K562 (cell line): Measurements from ENCODE around the gene FAM174B. TPM values are rescaled to one million over a fixed set of nuclear protein-coding genes. Genes with fewer than 3 reads are reported as not detected.

ENCODE experiments used
- DMBX1 ChIP-seq: fragments of 250-450 bp; sonication (Bioruptor Pico); IDR thresholded peaks from 2 replicates; pipeline ENCODE4 v1.8.0; 2022; ENCODE audit warnings: inconsistent platforms, mild to moderate bottlenecking, moderate library complexity, borderline replicate concordance
- E2F3 ChIP-seq: fragments of 250-450 bp; sonication (Bioruptor Pico); IDR thresholded peaks from 2 replicates; pipeline ENCODE4 v1.4.0; 2020; ENCODE audit warnings: mild to moderate bottlenecking
- GATAD2B ChIP-seq: fragments of 450-650 bp; IDR thresholded peaks from 2 replicates; pipeline ENCODE4 v1.6.1; 2017; ENCODE audit warnings: mild to moderate bottlenecking, borderline replicate concordance
- NKRF ChIP-seq: fragments of 450-650 bp; IDR thresholded peaks from 2 replicates; pipeline ENCODE4 v1.6.1; 2016; ENCODE audit warnings: borderline replicate concordance
- POLR3G ChIP-seq: IDR thresholded peaks from 2 replicates; pipeline ENCODE4 v1.6.1; 2011; ENCODE audit not compliant: insufficient read length, insufficient replicate concordance; ENCODE audit errors: extremely low read depth
- TEAD4 ChIP-seq, 2 experiments: sonication (generic) in 1 of 2; formaldehyde crosslinking in 1 of 2; IDR thresholded peaks; 2 replicates each; pipeline versions ENCODE4 v1.6.1 to v1.8.0; 2012 to 2022; ENCODE audit warnings: borderline replicate concordance in 1 of 2, inconsistent platforms in 1 of 2, low read length in 1 of 2, mild to moderate bottlenecking in 1 of 2, missing genetic modification reagents in 1 of 2
- ZEB2 ChIP-seq: fragments of 450-650 bp; IDR thresholded peaks from 2 replicates; pipeline ENCODE4 v1.6.1; 2016
- ZNF140 ChIP-seq: fragments of 250-450 bp; sonication (Bioruptor Pico); IDR thresholded peaks from 2 replicates; pipeline ENCODE4 v1.8.0; 2021; ENCODE audit warnings: moderate library complexity, mild to moderate bottlenecking, inconsistent platforms
- ZNF174 ChIP-seq: fragments of 250-450 bp; sonication (Bioruptor Pico); IDR thresholded peaks from 2 replicates; pipeline ENCODE4 v1.4.0; 2020; ENCODE audit warnings: mild to moderate bottlenecking
- ZNF445 ChIP-seq: fragments of 250-450 bp; sonication (Bioruptor Pico); IDR thresholded peaks from 2 replicates; pipeline ENCODE4 v1.4.0; 2020; ENCODE audit warnings: low read depth, mild to moderate bottlenecking, moderate library complexity
- ZNF778 ChIP-seq: fragments of 450-650 bp; formaldehyde crosslinking; IDR thresholded peaks from 2 replicates; pipeline ENCODE4 v1.4.0; 2020; ENCODE audit warnings: mild to moderate bottlenecking, moderate library complexity
- ZNF830 ChIP-seq: fragments of 250-450 bp; sonication (Bioruptor Pico); IDR thresholded peaks from 2 replicates; pipeline ENCODE4 v1.5.0; 2021; ENCODE audit warnings: mild to moderate bottlenecking
- ZSCAN32 ChIP-seq: fragments of 450-650 bp; formaldehyde crosslinking; IDR thresholded peaks from 2 replicates; pipeline ENCODE4 v1.4.0; 2020; ENCODE audit warnings: mild to moderate bottlenecking, moderate library complexity
- polyA plus RNA-seq, 8 experiments: library from polyadenylated mRNA; depleted of rRNA in 4 of 8; stranded (reverse) in 5 of 8; unstranded in 3 of 8; fragments of >200 nt; fragmentation: Nextera tagmentation in 2 of 8; fragmentation: Illumina TruSeq in 1 of 8; extraction: Ambion mirVana in 2 of 8; extraction: Trizol in 1 of 8; gene quantifications; 2 replicates each; pipeline versions ENCODE4 v1.2.1 to v1.2.3, GENCODE V29; 2011 to 2014; ENCODE audit warnings: inconsistent platforms in 1 of 8, missing spikeins in 1 of 8
- total RNA-seq, 7 experiments: library from RNA; depleted of rRNA in 6 of 7; stranded (reverse); fragments of >200 nt in 6 of 7; fragmentation: Illumina TruSeq in 2 of 7; extraction: Trizol in 2 of 7; gene quantifications; 2 replicates each; pipeline versions ENCODE4 v1.2.1 to v1.2.3, GENCODE V29; 2011 to 2021; ENCODE audit warnings: low replicate concordance in 1 of 7
- TF ChIP-seq, protein P1 (sequence below), 2 experiments: fragments of 450-650 bp; IDR thresholded peaks; 2 replicates each; pipeline ENCODE4 v1.6.1; 2016; ENCODE audit warnings: mild to moderate bottlenecking in 2 of 2, borderline replicate concordance in 1 of 2, low read depth in 1 of 2, moderate library complexity in 1 of 2
- TF ChIP-seq, protein P2 (sequence below): sonication (generic); formaldehyde crosslinking; IDR thresholded peaks from 2 replicates; pipeline ENCODE4 v1.8.1; 2022; ENCODE audit warnings: missing genetic modification reagents

Gene FAM174B
- total and polyA plus RNA-seq, 9 of the 15 experiments (the other 6 are each of a cell fraction or from before 2014, with no cell fraction given) = 0.39 to 2.7 (median 1.9) TPM; not detected in 1

GRCh38 chr15:92617549-92618520 lies 37.7 kb downstream of the FAM174B start (continued):
- TF ChIP-seq, protein P1, sequence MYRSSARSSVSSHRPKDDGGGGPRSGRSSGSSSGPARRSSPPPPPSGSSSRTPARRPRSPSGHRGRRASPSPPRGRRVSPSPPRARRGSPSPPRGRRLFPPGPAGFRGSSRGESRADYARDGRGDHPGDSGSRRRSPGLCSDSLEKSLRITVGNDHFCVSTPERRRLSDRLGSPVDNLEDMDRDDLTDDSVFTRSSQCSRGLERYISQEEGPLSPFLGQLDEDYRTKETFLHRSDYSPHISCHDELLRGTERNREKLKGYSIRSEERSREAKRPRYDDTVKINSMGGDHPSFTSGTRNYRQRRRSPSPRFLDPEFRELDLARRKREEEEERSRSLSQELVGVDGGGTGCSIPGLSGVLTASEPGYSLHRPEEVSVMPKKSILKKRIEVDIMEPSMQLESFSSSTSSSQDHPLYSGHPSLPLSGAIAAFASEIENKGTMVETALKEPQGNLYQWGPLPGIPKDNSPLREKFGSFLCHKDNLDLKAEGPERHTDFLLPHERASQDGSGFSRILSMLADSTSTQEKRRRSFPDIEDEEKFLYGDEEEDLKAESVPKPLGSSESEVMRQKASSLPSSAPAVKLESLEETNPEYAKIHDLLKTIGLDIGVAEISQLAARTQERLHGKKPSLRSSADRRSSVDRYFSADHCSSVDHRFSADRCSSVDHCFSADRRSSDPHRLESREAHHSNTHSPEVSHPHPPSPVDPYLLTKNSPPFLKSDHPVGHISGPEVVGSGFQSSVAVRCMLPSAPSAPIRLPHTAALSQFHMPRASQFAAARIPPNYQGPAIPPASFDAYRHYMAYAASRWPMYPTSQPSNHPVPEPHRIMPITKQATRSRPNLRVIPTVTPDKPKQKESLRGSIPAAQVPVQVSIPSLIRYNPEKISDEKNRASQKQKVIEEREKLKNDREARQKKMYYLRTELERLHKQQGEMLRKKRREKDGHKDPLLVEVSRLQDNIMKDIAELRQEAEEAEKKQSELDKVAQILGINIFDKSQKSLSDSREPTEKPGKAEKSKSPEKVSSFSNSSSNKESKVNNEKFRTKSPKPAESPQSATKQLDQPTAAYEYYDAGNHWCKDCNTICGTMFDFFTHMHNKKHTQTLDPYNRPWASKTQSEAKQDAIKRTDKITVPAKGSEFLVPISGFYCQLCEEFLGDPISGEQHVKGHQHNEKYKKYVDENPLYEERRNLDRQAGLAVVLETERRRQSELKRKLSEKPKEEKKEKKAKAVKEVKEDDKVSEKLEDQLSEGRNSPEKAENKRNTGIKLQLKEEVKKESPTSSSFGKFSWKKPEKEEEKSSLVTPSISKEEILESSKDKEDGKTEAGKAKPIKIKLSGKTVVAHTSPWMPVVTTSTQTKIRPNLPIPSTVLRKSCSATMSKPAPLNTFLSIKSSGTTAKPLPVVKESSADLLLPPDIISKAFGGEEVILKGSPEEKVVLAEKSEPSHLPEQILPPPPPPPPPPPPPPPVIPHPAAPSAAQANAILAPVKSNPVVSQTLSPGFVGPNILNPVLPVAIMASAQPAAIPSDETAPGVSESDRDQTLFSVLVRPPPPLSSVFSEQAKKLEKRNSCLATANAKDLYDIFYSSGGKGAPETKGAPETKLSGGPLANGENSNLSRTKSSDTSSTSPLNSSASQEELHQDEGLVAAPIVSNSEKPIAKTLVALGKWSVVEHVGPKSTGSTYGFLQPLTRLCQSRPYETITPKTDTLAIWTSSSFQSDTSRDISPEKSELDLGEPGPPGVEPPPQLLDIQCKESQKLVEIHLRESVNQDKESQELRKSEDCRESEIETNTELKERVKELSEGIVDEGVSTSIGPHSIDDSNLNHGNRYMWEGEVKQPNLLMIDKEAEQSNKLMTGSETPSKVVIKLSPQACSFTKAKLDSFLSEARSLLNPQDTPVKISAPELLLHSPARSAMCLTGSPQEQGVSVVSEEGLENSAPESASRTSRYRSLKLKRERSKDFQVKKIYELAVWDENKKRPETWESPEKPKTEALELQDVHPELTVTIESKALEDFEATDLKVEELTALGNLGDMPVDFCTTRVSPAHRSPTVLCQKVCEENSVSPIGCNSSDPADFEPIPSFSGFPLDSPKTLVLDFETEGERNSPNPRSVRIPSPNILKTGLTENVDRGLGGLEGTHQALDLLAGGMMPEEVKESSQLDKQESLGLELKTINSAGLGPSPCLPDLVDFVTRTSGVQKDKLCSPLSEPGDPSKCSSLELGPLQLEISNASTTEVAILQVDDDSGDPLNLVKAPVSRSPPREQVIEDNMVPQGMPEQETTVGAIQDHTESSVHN (IDR thresholded peaks at IDR 0.05; ENCODE audit: borderline replicate concordance in 1 of 2, low read depth in 1 of 2) = peak in 1 of 2 experiments; percentile 67; a peak in 1 of 4 replicates
- TF ChIP-seq ZNF140 (CRISPR knock-in tag) (no peak), ZNF445 (CRISPR knock-in tag) (no peak), ZNF778 (CRISPR knock-in tag) (no peak), POLR3G (no peak), DMBX1 (CRISPR knock-in tag) (peak; percentile 76), E2F3 (CRISPR knock-in tag) (no peak), NKRF (no peak), ZNF174 (CRISPR knock-in tag) (no peak), TEAD4 (IDR thresholded peaks at IDR 0.05; ENCODE audit: low read length) (peak; percentile 98), TEAD4 (CRISPR knock-in tag; IDR thresholded peaks at IDR 0.05; ENCODE audit: borderline replicate concordance) (no peak), GATAD2B (peak; percentile 83), ZNF830 (CRISPR knock-in tag) (no peak), ZEB2 (no peak), ZSCAN32 (CRISPR knock-in tag) (no peak)
- TF ChIP-seq, protein P2, sequence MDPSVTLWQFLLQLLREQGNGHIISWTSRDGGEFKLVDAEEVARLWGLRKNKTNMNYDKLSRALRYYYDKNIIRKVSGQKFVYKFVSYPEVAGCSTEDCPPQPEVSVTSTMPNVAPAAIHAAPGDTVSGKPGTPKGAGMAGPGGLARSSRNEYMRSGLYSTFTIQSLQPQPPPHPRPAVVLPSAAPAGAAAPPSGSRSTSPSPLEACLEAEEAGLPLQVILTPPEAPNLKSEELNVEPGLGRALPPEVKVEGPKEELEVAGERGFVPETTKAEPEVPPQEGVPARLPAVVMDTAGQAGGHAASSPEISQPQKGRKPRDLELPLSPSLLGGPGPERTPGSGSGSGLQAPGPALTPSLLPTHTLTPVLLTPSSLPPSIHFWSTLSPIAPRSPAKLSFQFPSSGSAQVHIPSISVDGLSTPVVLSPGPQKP (CRISPR knock-in tag) = no peak
